Activated B cell treated with CpG ODN at 0.5 μM for 24 hours (primary cell): ENCODE measurements around the gene EXTL1. TPM values are rescaled to one million over a fixed set of nuclear protein-coding genes. Genes with fewer than 3 reads are reported as not detected.

Experiments used
- ATAC-seq: fragments of 200-7000 bp; cut with Tn5 transposase; one replicate; pipeline ENCODE4 v1.10.0; 2021; ENCODE audit warnings: low read depth, mild to moderate bottlenecking, moderate library complexity
- CTCF ChIA-PET: fragments of 350-600 bp; sonication (Branson Sonifier 250); formaldehyde crosslinking; loops from one replicate; lab custom pipeline; 2021; ENCODE audit warnings: antibody characterized with exemption; lab: Charles Lee
- POLR2A ChIA-PET: fragments of 350-600 bp; sonication (Branson Sonifier 250); formaldehyde crosslinking; loops from one replicate; lab custom pipeline; 2021; ENCODE audit warnings: antibody characterized with exemption; lab: Charles Lee
- DNase-seq: peaks from one replicate; pipeline ENCODE4 v3.0.0; 2022
- H3K27ac Mint-ChIP-seq: one replicate; pipeline ENCODE4 v1.8.0; 2020; ENCODE audit warnings: mixed read lengths
- H3K27me3 Mint-ChIP-seq: one replicate; pipeline ENCODE4 v1.8.0; 2021; ENCODE audit warnings: mixed read lengths
- H3K36me3 Mint-ChIP-seq: one replicate; pipeline ENCODE4 v1.8.0; 2021; ENCODE audit warnings: low read depth, mixed read lengths
- H3K4me1 Mint-ChIP-seq: one replicate; pipeline ENCODE4 v1.8.0; 2021; ENCODE audit warnings: mixed read lengths
- H3K4me3 Mint-ChIP-seq: one replicate; pipeline ENCODE4 v1.8.0; 2020; ENCODE audit warnings: mild to moderate bottlenecking, mixed read lengths
- H3K9me3 Mint-ChIP-seq: one replicate; pipeline ENCODE4 v1.8.0; 2020; ENCODE audit warnings: mixed read lengths
- CTCF ChIP-seq: fragments of 200-600 bp; IDR thresholded peaks from one replicate; pipeline ENCODE4 v1.8.0; 2022; ENCODE audit warnings: antibody characterized with exemption, mild to moderate bottlenecking
- intact Hi-C: fragments of 100-400 bp; cut with micrococcal nuclease; formaldehyde crosslinking; loops from one replicate; pipeline ENCODE4 v1.15.1; 2024
- total RNA-seq: library from RNA; stranded (reverse); gene quantifications from 2 replicates; pipeline ENCODE4 v1.2.3, GENCODE V29; 2022

Gene EXTL1
- total RNA-seq, 1 donor from 2014 or later: not detected

GRCh38 chr1:26041978-26042377, 20.4 kb downstream of the EXTL1 start:
- intact Hi-C loops: no loop called here
- no peak for DNase-seq
- no peak overlapping the region for H3K4me3 Mint-ChIP-seq
- POLR2A ChIA-PET: no interaction called here
- peaks cover 34% of the 10 kb centered on the region for H3K27me3 Mint-ChIP-seq
- TF ChIP-seq CTCF: no peak
- CTCF ChIA-PET: no interaction called here
- H3K9me3 Mint-ChIP-seq: no peaks in the 10 kb centered on the region
- no peaks in the 10 kb centered on the region for H3K36me3 Mint-ChIP-seq
- no peak overlapping the region for H3K27ac Mint-ChIP-seq
- no peak for ATAC-seq
- no peaks in the 10 kb centered on the region for H3K4me1 Mint-ChIP-seq

GRCh38 chr1:26043765-26044164, 22.2 kb downstream of the EXTL1 start:
- intact Hi-C loops: no loop called here
- CTCF ChIA-PET: interaction anchor here (0.5 kb wide), 1 partner anchor 839 kb away, joined by 3 read pairs; no protein-coding TSS in a partner anchor
- TF ChIP-seq CTCF: no peak
- H3K4me3 Mint-ChIP-seq: no peak overlapping the region
- ATAC-seq (no peak), DNase-seq (no peak)
- peaks cover 47% of the 10 kb centered on the region for H3K27me3 Mint-ChIP-seq
- POLR2A ChIA-PET: interaction anchor here (0.5 kb wide), 1 partner anchor 63 kb away, joined by 5 read pairs; no protein-coding TSS in a partner anchor
- H3K4me1 Mint-ChIP-seq: no peaks in the 10 kb centered on the region
- no peak overlapping the region for H3K27ac Mint-ChIP-seq
- H3K9me3 Mint-ChIP-seq: no peaks in the 10 kb centered on the region
- H3K36me3 Mint-ChIP-seq: no peaks in the 10 kb centered on the region

- ATAC-seq (no peak), DNase-seq (no peak)
- Mint-ChIP-seq H3K4me3 (no peak overlapping the region), H3K27me3 (peaks cover 54% of the 10 kb centered on the region), H3K9me3 (no peaks in the 10 kb centered on the region), H3K4me1 (no peaks in the 10 kb centered on the region), H3K36me3 (no peaks in the 10 kb centered on the region), H3K27ac (no peak overlapping the region)
- POLR2A ChIA-PET: interaction anchor here (0.5 kb wide), 1 partner anchor 62 kb away, joined by 5 read pairs; no protein-coding TSS in a partner anchor
- CTCF ChIA-PET: no interaction called here
- intact Hi-C loops: no loop called here
- no peak for TF ChIP-seq CTCF
Measured at GRCh38 chr1:26044414-26044813, 22.8 kb downstream of the EXTL1 start.

- no peak for TF ChIP-seq CTCF
- Mint-ChIP-seq H3K4me3 (no peak overlapping the region), H3K9me3 (no peaks in the 10 kb centered on the region), H3K27me3 (peaks cover 58% of the 10 kb centered on the region), H3K36me3 (no peaks in the 10 kb centered on the region), H3K4me1 (no peaks in the 10 kb centered on the region), H3K27ac (no peak overlapping the region)
- intact Hi-C loops: no loop called here
- DNase-seq (no peak), ATAC-seq (no peak)
- ChIA-PET POLR2A (no interaction called here), CTCF (no interaction called here)
Measured at GRCh38 chr1:26044971-26045721, 23.6 kb downstream of the EXTL1 start.

GRCh38 chr1:26045722-26046245, 24.2 kb downstream of the EXTL1 start, which contains the start of gene SLC30A2:
SLC30A2 (minus strand) TSS chr1:26046118; CDS start chr1:26045896, 222 bp downstream.
- ChIA-PET CTCF (no interaction called here), POLR2A (no interaction called here)
- intact Hi-C loops: no loop called here
- Mint-ChIP-seq H3K4me3 (no peak within 1 kb of the TSS), H3K9me3 (no peaks in the 10 kb centered on the region), H3K27me3 (peaks cover 61% of the 10 kb centered on the region), H3K36me3 (no peaks in the 10 kb centered on the region), H3K4me1 (no peaks in the 10 kb centered on the region), H3K27ac (no peak within 1 kb of the TSS)
- no peak for ATAC-seq
- TF ChIP-seq CTCF: no peak
- DNase-seq: no peak
